Frontal cortex (tissue), 1 donor: ENCODE data around the gene PGBD4. TPM values are rescaled to one million over a fixed set of nuclear protein-coding genes. Genes with fewer than 3 reads are reported as not detected.

ENCODE experiments used
- total RNA-seq: library from RNA; depleted of rRNA; stranded (reverse); fragments of >200 nt; gene quantifications from one replicate; pipeline ENCODE4 v1.2.3, GENCODE V29; 2014

Gene PGBD4
- total RNA-seq, 1 donor from 2014 or later, result 4.5 TPM

Other genes with a start within 250 kb of the PGBD4 start
- gene CHRM5, start 133.6 kb upstream of the PGBD4 start, total RNA-seq, result 0.41 TPM
- 8.6 TPM for gene AVEN, start 62.9 kb upstream of the PGBD4 start, total RNA-seq
- 22.8 TPM for gene EMC7, start 221 bp upstream of the PGBD4 start, total RNA-seq
- 109 TPM for gene KATNBL1, start 108.0 kb downstream of the PGBD4 start, total RNA-seq
- 117 TPM for gene EMC4, start 122.9 kb downstream of the PGBD4 start, total RNA-seq
- gene SLC12A6, start 235.7 kb downstream of the PGBD4 start, total RNA-seq, result 26.5 TPM
- 81.9 TPM for gene NOP10, start 241.1 kb downstream of the PGBD4 start, total RNA-seq
- under 0.01 TPM for gene NUTM1, start 241.2 kb downstream of the PGBD4 start, total RNA-seq